ENCODE results near the gene TMEM121.
A peak's percentile ranks its signal among the peaks of the same experiment; 100 is the strongest.

TMEM121 gene

DNA sequence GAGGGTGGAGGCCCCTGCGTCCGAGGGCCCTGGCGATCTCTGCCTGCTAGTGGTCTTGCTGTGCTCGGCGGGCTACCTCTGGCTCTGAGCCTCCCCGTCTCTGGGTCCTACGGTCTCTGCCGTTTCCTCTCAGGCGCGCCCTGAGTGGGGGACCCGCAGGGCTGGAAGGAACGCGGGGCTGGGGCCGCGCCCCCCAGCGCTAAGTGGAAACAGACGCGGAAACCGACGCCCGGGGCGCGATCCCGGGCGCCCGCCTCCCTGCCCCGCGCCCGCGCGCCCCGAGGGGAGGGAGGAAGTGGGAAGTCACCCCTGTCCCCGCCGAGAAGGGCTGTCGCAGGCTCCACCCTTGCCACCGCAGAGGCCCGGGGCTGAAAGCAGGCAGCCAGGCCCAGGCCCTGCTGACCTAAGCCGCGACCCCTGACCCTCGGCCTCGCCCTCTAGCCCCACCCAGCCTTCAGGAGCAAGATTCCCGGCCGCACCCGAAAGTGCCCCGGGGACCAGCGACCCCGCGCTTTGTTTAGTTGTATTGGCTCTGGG is 38.9 kb upstream of the TMEM121 start:
- peak; percentile 66 for DNase-seq (ENCODE audit: low read depth)

DNA sequence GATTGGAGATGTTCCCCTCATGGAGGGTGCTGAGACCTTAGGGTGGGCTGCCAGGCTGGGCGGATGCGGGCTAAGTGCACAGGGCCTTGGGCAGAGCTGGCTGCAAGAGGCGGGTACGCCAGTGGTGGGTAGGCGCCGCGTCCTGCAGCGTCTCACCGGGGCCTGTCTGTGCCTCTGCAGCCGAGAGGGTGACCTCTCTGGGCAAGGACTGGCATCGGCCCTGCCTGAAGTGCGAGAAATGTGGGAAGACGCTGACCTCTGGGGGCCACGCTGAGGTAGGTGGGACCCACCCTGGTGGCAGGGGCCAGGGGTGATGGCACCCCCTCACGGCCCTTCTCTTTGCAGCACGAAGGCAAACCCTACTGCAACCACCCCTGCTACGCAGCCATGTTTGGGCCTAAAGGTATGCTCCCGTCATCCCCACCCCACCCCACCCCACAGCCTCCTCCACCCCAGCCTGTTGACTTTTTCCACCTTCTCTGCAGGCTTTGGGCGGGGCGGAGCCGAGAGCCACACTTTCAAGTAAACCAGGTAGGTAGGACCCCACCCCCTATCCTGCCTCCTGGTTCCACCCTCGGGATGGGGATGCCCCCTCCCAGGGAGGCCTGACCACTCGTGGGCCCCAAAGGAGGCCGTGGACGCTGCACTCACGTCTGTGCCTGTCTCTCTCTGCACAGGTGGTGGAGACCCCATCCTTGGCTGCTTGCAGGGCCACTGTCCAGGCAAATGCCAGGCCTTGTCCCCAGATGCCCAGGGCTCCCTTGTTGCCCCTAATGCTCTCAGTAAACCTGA is 38.2 kb upstream of the TMEM121 start:
- DNase-seq (ENCODE audit: low read depth), result no peak

DNA sequence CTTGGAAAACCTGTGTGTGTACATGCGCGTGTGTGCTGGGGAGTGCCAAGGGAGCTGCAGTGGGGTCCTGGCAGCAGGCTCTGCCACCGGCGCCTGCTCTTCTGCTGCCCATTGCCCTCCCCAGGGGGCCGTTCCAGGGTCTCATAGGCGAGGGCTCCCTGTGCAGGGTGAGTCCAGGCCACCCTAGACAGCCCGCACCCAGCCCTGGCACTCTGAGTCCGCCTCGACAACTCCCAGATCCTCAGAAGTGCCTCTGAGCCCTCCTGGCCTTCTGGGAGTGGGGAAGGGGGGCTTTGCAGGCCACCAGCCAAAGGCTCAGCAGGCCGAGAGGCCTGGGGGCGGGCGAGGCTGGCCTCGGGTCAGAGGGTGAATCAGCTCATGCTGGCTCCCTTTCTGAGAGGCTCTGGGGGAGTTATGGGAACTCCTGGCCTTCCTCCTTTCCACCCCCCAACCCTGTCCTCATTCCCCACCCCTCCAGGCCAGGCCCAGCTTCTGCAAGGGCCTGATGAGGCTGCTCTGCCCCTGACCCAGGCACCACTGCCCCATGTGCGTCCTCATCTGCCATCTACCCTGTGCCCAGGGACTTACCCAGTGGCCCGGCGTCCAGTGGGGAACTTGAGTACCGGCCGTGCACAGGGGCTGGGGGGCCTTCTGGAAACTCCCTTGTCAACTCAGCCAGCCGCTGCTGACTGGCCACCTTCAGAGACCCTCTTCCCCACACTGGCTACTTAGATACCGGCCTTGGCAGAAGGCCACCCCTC is 37.4 kb upstream of the TMEM121 start:
- no peak for DNase-seq (ENCODE audit: low read depth)

DNA sequence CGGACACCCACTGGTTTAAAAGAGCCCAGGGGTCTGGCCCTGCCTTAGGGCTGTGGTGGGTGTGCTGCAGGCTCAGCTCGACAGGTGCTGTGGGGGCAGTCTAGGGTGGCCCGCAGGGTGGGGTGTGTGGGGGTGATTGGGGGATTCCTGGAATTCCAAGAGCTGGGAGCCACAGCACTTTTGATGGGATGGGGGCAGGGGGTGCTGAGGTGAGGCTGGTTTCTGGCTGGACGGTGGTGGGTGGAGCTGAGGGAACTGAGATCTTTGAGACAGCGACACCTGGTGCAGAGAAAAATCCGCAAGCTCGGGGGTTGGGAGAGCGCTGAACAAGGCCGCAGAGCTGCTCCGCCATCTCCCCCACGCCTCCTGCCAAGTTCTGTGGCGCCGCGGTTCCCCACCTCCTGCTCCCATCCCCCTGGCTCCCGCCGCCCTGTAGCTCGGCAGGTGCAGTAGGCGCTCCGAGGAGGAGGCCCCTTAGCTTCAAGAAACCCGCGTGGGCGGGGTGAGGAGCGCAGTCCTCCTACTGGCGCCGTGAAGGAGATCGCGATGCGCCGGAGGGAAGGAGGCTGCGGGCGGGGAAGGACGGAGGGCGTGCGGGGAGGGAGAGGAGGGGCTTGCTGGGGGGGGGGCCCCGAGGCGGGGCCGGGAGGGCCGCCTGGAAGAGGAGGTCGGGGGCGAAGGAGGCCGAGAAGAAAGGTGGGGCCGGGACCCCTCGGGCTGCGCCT is 36.7 kb upstream of the TMEM121 start:
- DNase-seq (ENCODE audit: low read depth), result peak; percentile 88

DNA sequence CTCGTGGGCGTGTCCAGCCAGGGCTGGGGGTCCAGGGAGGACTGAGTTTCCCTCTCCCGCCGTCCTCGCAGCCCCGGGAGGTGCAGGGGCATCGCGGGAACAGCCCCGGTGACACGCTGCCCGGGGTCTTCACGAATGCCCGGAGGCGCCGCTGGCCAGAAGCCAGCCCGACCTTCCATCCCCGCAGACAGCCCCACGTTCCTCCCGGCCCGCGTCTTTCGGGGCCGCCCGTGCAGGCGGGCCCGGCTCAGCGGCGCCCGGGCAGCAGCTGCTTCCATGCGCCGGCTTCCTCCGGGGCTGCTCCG is 36.2 kb upstream of the TMEM121 start:
- no peak for DNase-seq (ENCODE audit: low read depth)

DNA sequence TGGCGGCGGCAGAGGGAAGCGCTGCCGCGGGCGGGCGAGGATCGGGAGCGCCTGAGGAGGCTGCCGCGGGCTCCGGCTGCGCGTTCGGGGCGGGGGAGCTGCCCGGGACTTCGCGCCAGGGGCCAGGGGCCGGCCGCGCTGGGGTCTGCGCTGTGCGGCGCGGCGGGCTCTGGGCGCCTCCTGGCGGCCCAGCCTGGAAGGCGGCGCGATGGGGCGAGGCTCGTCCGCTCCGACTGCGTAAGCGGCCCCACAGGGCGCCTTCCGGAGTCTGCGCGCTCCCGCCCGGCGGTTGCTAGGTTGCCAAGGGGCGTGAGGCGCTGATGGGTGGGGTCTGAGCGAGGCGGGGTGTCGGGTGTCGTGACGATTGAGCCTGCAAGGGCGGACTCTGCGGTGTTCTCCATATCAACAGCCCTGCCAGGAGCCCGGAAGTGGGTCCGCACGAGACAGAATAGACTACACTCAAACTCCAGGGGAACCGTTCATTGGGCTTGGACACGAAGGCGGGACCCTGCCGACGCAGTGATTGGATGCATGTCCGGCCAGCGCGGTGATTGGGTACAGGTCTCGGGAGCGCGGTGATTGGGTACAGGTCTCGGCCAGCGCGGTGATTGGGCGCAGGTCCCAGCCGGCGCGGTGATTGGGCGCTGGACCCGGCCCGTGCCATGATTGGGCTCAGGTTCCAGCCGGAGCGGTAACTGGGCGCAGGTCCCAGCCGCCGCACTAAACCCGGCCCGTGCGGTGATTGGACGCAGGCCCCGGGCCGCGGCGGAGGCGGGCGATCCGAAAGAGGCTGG is 35.6 kb upstream of the TMEM121 start, which contains the start of gene TEDC1:
Gene TEDC1, plus strand, starts transcription at position 675 of the 794 bp plus-strand sequence. CDS start 130 bp downstream, outside the sequence.
- peak; percentile 100 for DNase-seq (ENCODE audit: low read depth)

DNA sequence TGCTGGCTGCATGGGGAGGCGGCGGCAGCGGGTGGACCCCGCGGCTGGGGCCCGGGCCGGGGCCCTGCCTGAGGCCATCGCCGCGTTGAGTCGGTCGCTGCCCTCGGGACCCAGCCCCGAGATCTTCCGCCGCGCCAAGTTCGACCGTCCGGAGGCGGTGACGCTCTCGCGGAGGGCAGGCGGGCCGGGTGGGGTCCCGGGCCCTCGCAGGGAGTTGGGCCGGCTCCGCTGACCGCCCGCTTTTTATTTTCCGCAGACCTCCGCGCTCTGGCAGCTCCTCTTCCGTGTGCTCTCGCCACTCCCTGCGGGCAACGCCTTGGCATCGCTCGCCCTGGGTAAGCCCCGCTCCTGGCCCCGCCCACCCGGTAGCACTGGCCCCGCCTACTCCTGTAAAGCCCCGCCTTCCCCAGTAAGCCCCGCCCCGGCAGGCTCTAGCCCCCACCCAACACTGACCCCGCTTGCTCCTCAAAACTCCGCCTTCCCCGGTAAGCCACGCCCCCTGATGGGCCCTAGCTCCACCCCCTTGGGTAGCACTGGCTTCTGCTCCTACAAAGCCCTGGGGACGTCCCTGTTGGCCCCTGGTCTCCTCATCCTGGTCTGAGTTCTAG is 34.9 kb upstream of the TMEM121 start:
- DNase-seq (ENCODE audit: low read depth), result peak; percentile 78

DNA sequence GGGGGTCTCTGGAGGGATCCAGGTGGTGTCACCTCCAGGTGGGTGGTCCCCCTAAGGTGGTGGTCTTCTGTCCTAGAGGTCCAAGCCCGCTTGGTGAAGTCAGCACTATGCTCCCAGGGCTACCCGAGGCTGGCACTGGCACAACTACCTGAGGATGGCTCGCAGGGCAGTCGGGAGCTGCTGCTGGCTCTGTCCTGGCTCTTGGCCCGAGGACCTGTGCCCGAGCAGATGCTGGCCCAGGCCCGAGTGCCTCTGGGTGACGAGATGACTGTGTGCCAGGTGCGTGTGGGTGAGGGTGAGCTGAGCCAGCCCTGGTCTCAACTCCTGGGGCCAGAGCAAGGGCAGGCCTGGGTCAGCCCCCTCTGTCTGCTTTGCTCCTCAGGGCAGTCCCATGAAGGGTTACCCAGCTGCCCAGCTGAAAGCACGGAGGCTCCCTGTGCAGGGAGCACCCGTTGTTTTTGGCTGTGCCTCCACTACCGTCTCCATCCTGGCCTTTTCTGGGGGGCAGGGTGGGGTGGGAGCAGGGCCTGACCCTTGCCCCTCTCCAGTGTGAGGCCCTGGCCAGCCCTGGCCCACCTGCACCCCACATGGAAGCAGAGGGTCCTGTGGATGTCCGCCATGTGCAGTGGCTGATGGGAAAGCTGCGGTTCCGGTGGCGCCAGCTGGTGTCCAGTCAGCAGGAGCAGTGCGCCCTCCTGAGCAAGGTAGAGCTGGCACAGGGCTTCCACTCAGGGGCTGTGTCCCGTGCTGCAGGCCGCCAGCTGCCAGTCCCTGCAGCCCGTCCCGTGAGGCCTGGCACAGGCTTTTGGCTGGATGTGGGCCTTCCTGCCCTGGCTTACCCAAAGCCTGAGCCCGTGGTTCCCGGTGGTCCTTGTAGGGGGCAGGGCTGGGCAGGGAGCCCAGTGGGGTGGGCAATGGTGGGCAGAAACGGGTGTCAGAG is 34.1 kb upstream of the TMEM121 start:
- no peak for DNase-seq (ENCODE audit: low read depth)

DNA sequence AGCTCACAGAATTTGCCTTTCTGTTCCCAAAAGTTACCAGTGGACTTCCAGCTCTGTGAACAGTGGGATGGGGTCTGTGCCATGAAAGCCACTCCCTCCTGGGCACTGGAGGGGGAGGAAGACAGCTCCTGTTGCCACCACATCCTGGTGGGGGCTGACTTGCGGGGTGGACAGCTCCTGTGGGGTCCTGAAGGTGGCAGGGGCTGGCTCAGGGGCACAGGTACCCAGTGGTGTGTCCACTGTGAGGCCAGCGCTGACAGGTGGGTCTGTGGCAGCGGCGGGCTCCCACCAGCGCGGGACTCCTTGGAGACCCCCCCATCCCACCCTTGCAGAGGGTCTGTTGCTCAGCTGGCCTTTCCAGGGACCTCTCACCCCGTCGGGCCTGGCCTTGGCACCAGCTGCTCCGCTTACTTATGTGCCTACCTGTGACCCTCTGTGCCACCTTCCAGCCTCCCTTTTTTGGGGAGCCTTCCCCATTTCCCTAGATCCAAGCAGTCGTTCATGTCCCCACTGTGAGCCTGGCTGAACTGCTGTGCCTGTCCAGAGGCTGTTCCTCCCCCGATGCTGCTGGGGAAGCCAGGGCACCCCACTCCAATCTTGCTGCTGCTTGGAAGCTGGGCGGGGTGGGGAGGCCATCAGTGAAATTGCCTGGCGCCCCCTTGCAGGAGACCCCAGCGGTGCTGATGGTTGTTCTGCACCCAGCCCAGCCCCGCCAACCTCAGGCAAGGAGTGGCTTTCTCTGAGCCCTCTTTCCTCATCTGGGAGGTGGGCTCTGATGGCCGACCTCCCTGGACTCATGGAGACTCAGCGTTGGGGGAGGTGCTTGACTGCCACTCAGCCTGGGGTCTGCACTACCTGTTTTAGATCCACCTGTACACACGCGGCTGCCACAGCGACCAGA is 33.2 kb upstream of the TMEM121 start:
- DNase-seq (ENCODE audit: low read depth), result no peak

DNA sequence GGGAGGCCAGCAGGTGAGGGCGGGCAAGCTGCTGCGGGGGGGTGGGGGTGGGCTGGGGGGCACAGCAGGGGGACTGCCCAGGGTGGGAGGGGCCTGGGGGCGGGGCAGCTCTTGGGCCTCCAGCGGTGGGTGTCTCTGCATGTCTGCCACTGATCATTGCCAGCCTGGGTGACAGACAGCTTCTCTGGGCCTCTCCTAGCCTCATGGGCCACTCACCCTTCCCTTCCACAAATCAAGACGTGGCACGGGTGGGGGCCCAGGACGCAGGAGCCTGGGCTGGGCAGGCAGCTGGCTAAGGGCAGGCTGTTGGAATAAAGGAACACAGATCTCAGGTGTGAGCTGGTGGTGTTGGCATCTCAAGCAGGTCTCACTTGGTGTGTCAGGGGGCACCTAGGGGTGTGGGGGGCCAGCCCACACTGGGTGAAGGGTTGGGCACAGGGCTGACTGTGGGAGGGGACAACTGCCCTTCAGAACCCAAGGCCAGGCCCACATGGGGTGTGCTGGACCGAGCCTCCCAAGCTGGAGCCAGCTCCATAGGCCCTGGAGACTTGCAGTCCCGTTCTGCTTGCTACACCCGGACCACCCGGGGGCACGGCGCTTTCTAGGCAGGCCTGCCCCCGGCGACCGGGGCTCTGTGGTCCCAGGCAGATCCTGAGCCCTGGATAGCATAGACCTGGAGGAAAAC is 32.3 kb upstream of the TMEM121 start:
- DNase-seq (ENCODE audit: low read depth), result no peak

DNA sequence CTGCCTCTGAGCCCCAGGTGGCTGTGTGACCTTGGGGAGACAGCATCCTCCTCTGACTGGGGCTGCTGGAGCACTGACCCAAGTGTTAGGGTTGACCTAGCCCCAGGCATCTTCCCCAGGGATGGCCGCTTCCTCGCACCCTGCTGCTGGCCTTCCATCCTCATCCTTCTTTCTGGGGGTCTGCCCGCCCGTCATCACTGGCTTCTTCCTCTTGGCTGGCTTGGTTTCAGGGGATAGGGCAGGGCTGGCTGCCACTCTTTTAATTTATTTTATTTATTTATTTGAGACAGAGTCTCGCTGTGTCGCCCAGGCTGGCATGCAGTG is 31.8 kb upstream of the TMEM121 start:
- no peak for DNase-seq (ENCODE audit: low read depth)

DNA sequence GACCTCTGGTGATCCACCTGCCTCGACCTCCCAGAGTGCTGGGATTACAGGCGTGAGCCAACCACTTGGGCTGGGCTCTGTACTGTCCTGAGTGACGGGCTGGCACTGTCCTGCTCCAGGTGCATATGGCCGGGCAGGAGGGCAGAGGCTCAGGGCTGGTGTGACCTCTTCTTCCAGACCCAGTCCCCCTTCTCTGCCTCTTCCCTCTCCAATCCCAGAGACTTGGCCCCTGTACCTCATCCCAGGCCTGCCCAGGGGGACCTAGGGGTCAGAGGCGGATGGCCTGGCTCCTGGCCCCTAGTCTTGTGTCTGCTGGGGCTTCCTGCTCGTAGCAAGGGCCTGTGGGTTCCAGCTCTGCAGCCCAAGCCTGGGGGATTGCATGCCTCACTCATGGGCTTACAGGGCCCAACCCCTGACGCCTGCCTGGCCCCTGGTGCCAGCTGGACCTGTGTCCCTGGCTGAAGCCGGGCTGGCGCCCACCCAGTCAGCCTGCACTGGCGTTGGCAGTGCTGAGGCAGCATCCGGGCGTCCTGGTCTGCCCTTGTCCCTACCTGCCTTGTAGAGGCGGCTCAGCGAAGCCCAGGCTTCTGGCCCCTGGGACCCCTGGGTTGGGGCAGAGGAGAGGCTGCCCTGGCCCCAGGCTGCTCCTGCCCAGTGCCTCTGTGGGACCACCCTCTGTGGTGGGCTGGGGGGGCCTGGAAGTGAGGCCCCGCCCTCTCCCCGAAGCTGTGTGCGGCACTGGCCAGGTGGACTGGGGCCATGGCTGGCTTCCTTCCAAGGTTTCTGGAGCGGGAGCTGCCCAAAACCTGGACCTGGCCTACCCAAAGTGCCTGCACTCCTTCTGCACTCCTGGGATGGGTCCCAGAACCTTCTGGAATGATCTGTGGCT is 31.0 kb upstream of the TMEM121 start:
- no peak for DNase-seq (ENCODE audit: low read depth)

DNA sequence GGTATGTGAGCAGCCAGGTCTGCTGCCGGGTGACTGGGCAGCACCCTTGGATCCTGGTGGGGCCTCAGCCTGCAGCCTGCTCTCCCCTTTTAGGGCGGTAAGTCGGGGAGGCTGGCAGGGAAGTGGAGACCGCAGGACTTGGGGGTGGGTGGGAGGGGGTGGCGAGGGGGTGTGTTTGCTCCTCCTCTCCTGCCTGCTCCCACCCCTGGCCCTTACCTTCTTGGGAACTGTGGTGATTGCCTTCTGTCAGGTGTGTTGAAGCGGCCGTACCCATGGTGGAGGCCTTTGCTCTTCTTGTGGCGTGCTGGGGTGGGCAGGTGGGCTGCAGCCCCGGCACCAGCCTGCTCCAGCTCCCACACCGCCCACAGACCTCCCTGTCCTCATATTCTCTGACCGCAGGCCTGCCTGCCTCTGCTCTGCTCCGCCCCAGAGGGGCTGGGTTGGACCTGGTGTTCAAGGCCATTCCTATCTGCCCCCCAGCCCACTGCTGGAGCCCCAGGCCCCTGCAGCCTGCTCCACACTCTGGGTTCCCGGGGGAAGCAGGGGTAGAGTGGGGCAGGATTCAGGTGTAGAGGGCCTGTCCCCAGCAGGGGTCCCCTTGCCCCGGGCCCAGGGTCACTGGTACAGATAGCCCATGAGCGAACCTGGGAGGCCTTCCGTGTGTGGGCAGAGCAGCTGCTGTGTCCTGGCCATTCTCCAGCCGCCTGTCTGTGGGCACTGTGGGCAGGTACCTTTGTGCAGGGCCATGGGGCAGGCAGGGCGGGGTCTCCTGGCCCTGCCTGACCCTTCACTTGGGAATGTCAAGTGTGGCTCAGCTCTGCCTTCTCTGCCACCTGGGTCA is 30.2 kb upstream of the TMEM121 start:
- no peak for DNase-seq (ENCODE audit: low read depth)

DNA sequence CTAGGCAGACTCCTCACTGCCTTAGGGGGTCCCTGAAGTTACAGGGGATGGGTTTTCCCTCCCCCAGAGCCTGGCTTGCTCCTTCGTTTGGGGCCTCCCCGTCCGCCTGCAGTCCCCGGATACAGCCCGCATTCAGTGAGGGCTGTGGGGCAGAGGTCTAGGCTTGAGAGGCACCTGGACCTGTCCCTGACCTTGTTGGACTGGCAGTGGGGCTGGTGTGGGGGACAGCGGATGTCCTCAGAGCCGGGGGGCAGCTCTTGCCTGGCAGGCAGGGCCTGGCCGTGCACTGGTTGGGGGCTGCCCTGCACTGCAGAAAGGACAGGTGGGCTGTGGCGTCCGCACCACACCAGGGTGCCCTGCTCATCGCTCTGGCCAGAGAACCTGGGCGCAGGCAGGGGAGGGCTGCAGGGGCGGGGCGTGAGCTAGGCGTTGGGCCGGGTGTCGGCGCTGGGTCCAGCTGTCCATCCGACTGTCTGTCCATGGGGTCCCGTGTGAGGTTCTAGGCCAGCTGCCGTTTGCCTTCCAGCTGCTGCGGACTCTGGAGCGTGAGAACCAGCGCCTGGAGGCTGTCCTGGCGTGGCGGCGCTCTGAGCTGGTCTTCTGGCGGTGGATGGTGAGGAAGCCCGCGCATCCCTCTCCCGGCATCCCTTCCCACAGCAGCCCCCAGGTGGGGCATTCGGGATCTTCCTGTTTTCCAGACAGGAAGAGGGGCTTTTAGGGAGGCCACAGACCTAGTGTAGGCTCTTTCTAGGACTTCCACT is 29.4 kb upstream of the TMEM121 start:
- DNase-seq (ENCODE audit: low read depth), result no peak

DNA sequence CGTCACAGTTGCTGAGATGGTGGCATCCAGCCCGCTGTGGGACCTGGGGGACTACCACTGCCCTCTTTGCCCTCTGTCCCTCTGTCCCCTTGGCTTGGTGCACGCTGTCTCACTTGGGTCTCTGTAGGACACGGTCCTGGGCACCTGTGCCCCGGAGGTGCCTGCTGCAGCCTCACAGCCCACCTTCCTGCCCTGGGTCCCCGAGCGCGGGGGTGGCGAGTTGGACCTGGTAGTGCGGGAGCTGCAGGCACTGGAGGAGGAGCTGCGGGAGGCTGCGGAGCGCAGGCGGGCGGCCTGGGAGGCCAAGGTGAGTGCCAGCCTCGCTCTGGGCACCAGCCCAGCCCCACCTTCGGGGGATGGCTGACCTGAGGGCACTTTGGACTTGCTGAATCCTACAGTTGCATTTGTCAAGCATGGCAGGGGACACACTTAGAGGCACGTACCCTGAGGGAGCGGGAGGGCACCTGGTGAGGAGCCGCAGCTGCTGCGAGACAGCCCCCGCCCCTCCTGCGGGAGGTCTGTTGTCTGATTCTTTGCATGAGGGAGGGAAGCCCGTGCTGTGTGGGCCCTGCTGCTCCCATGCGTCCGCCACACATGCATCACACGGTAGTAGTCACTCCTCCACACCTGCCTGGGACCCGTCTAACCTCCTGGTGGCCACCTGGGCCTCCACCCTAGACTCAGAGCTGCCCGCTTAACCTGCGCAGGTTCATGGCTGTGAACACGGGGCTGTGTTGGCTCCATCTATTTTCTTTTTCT is 28.5 kb upstream of the TMEM121 start:
- no peak for DNase-seq (ENCODE audit: low read depth)
